GM18520 (cell line): ENCODE data around the gene ISCU.
"Not testable (repeated sequence)": the region's sequence is repeated elsewhere in the genome, so short reads cannot be mapped to it uniquely, and the experiment has no call there.

Experiments
- ATAC-seq: cut with Tn5 transposase; IDR thresholded peaks from one replicate; pipeline ENCODE4 v1.9.1; 2021; ENCODE audit not compliant: unreplicated experiment

ISCU gene

GRCh38 chr12:108542320-108542719 is 20.1 kb upstream of the ISCU start:
- ATAC-seq = no peak

GRCh38 chr12:108543652-108544051 is 18.7 kb upstream of the ISCU start:
- ATAC-seq = no peak

- ATAC-seq = no peak
These were observed 14.7 kb upstream of the ISCU start for GRCh38 chr12:108547686-108548085.

GRCh38 chr12:108548954-108549521 is 13.4 kb upstream of the ISCU start:
- ATAC-seq = no peak

GRCh38 chr12:108551535-108551934 is 10.9 kb upstream of the ISCU start:
- ATAC-seq = no peak

- ATAC-seq = no peak
These were observed 8.6 kb upstream of the ISCU start for GRCh38 chr12:108553799-108554198.

- not testable (repeated sequence) for ATAC-seq
These were observed 7.0 kb upstream of the ISCU start for GRCh38 chr12:108555383-108555782.

GRCh38 chr12:108559007-108559655 is 3.3 kb upstream of the ISCU start:
- ATAC-seq = no peak

- no peak for ATAC-seq
These were observed 2.6 kb upstream of the ISCU start for GRCh38 chr12:108559748-108560147.

GRCh38 chr12:108560321-108560721 is 2.1 kb upstream of the ISCU start:
- ATAC-seq = no peak

GRCh38 chr12:108560752-108561719 is 1.4 kb upstream of the ISCU start, which contains the start of gene SART3:
Gene SART3 (minus strand): TSS chr12:108561173. CDS start chr12:108561154, 19 bp downstream.
- ATAC-seq = peak; percentile 28

- no peak for ATAC-seq
These were observed 496 bp upstream of the ISCU start for GRCh38 chr12:108561852-108562347.

- ATAC-seq = peak; percentile 34
These were observed 874 bp downstream of the ISCU start for GRCh38 chr12:108563136-108563803.

- ATAC-seq = no peak
These were observed 1.4 kb downstream of the ISCU start for GRCh38 chr12:108563804-108564151.

- no peak for ATAC-seq
These were observed 2.3 kb downstream of the ISCU start for GRCh38 chr12:108564724-108565123.

GRCh38 chr12:108565146-108565545 is 2.8 kb downstream of the ISCU start:
- no peak for ATAC-seq

GRCh38 chr12:108565976-108566375 is 3.6 kb downstream of the ISCU start:
- ATAC-seq = no peak

GRCh38 chr12:108566452-108566851 is 4.1 kb downstream of the ISCU start:
- ATAC-seq = no peak

- ATAC-seq = no peak
These were observed 5.3 kb downstream of the ISCU start for GRCh38 chr12:108567406-108568337.
